LNCaP clone FGC (cell line): Measurements from ENCODE around the gene UNC5C.

ENCODE experiments used
- DNase-seq: peaks from one replicate; pipeline ENCODE4 v3.0.0-alpha.2; 2011; ENCODE audit warnings: low read depth
- H3K4me3 ChIP-seq: 2 replicates; pipeline ENCODE4 v1.5.1; 2011; ENCODE audit warnings: mild to moderate bottlenecking, low read depth, low read length, control low read depth
- TF ChIP-seq, protein P1 (sequence below): IDR thresholded peaks from 2 replicates; pipeline ENCODE4 v1.5.1; 2012; ENCODE audit warnings: mild to moderate bottlenecking; ENCODE audit not compliant: control insufficient read depth, insufficient read depth; ENCODE audit errors: extremely low read depth

UNC5C gene

DNA sequence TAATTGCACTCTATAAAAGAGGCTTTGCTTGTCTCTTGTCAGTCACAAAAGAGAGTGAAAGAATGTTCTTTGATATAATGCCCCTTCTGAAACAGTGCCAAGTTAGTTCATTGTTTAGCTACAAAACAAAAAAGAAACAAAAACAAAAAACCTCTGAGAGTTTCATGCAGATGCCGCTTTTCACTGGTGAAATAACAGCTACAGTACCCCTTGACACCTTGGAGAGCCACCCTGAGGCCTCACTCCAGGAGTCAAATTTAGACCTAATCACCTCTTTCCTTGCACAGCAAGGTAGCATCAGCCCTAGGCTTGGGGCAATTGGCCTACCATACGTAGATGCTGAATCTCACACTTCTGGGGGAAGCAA is 185.2 kb downstream of the UNC5C start:
- no peak for DNase-seq
- H3K4me3 ChIP-seq: no peak overlapping the region

DNA sequence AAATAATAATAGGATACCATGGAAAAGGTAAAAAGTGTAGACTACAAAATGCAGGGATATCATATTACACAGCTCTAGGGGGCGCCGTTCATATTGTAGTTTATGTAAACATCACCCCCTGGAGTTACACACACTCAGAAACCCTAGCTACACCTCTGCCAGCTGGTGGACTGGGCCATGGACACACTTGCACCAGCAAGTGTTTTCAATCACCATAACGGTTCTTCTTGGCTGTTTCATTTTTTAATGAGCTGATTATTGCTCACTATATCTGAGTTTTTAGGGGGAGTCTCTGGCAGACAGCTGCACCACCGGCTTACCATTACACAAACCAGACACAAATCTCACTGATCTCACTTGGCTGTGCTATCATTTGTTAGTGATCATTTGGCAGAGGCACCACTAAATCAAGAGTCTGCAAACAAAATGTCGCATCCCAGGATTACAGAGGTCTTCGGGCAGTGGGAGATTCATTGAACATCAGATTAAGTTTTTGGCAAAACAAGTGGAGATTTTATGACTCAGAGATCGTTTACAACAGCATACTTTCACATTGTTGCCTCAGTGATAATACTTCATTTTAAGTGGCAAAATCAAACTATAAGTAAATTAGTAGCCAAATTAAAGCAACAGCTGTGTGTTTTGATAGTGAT is 185.7 kb downstream of the UNC5C start:
- H3K4me3 ChIP-seq: no peak overlapping the region
- TF ChIP-seq, protein P1, sequence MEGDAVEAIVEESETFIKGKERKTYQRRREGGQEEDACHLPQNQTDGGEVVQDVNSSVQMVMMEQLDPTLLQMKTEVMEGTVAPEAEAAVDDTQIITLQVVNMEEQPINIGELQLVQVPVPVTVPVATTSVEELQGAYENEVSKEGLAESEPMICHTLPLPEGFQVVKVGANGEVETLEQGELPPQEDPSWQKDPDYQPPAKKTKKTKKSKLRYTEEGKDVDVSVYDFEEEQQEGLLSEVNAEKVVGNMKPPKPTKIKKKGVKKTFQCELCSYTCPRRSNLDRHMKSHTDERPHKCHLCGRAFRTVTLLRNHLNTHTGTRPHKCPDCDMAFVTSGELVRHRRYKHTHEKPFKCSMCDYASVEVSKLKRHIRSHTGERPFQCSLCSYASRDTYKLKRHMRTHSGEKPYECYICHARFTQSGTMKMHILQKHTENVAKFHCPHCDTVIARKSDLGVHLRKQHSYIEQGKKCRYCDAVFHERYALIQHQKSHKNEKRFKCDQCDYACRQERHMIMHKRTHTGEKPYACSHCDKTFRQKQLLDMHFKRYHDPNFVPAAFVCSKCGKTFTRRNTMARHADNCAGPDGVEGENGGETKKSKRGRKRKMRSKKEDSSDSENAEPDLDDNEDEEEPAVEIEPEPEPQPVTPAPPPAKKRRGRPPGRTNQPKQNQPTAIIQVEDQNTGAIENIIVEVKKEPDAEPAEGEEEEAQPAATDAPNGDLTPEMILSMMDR: no peak
- DNase-seq: no peak

More for the DNA sequence above, 185.2 kb downstream of the UNC5C start:
- TF ChIP-seq, protein P1: no peak

DNA sequence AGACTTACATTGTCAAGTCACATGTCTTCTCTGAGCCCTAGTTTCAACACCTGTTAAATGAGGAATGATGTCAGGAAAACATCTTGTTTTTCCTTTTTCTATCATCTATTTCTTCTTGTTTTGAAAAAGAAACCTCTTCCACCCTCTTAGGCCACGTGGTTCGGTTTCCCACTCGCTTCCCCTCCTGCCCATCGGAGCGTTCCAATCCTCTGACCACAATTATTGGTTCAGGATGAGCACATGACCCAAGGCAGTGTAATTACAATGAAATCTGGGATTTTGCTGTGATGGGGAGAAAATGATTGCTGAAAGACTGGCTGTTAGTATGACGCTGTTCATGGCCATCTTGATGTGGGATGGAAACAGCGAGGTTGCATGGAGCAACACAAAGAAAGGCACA is 186.7 kb downstream of the UNC5C start:
- TF ChIP-seq, protein P1: no peak
- DNase-seq: no peak
- H3K4me3 ChIP-seq: no peak overlapping the region

DNA sequence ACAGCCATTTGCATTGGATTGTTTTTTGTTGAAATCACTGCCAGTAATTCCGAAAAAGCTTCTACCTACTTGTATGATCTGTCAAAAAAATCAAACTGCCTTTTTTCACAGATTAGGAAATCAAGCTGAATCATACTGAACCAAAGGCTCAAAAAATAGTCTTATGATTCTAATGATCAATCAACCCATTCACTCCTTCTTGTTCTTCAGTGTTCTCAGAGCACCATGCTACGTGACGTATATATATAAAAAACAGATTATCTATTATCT is 187.1 kb downstream of the UNC5C start:
- DNase-seq: no peak
- TF ChIP-seq, protein P1: no peak
- H3K4me3 ChIP-seq: no peak overlapping the region

DNA sequence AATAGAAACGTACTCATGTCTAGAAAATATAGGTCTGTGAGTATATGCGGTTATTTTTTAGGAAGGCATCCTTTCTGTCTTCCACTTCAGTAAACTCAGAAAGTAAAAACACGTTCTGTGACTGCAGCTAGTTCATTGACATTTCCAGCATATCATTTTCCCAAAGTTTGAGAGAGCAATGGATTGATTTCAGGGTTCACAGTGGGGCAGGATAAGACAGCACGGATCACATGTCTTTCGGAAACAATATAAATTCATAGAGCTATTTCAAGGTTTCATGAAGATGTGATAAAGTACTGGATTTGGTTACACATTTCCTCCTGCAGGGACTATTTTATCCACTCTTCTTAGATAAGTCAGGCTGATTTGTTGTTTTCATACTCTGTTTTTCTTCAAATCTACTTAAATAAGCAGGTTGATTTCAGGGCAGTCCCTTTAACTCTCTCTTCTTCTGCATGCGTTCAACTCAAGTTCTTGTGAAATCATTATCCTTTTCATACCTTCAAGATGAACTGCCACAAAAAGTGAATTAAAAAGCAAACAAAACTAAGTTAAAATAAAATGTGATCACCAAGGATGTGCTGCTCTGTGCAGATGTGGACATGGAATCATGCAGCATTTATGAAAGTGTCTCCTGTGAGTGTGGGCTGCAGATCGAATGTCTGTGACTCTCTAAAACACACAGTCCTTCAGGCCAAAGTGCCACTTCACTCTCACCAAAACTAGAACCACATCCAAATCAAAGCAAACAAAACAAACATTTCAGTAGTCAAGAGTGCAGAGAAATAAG is 187.7 kb downstream of the UNC5C start:
- TF ChIP-seq, protein P1: no peak

DNA sequence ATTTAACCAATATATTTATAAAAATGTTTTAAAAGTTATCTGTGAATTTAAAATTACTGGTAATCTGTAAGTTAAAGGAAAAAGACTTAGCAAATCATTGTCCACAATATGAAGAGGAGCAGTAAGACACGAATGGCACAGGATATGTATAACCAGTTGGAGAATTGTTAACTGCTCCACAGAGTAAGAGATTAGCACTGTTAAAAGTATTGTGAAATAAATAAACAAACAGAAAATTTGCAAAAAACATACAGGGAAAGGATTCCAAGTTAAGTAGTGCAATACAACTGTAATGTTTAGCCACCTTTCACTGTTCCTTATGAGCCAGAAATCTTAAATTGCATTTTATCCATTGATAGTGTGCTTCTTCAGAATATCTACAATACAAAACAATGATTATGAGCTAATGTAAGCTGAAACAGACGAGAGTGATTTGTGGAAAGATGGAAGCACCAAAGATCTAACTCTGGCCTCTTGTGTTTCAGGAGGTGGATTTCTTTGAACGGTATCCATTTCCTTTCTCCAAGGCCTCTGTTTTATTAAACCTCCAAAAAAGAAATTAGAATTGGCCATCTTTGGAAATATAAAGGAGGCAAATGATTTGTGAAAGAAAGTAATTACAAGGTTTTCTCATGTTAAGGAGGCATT is 188.4 kb downstream of the UNC5C start:
- no peak for DNase-seq
- TF ChIP-seq, protein P1: no peak
- H3K4me3 ChIP-seq: no peak overlapping the region

More for the DNA sequence above, 187.7 kb downstream of the UNC5C start:
- H3K4me3 ChIP-seq: no peak overlapping the region
- no peak for DNase-seq
